HG02610 (cell line): Measurements from ENCODE around the gene IARS2.
"Not testable (repeated sequence)": the region's sequence is repeated elsewhere in the genome, so short reads cannot be mapped to it uniquely, and the experiment has no call there.

Experiments used
- ATAC-seq: cut with Tn5 transposase; IDR thresholded peaks from one replicate; pipeline ENCODE4 v1.9.1; 2021; ENCODE audit warnings: mild to moderate bottlenecking, moderate library complexity; ENCODE audit not compliant: unreplicated experiment

Gene IARS2

DNA sequence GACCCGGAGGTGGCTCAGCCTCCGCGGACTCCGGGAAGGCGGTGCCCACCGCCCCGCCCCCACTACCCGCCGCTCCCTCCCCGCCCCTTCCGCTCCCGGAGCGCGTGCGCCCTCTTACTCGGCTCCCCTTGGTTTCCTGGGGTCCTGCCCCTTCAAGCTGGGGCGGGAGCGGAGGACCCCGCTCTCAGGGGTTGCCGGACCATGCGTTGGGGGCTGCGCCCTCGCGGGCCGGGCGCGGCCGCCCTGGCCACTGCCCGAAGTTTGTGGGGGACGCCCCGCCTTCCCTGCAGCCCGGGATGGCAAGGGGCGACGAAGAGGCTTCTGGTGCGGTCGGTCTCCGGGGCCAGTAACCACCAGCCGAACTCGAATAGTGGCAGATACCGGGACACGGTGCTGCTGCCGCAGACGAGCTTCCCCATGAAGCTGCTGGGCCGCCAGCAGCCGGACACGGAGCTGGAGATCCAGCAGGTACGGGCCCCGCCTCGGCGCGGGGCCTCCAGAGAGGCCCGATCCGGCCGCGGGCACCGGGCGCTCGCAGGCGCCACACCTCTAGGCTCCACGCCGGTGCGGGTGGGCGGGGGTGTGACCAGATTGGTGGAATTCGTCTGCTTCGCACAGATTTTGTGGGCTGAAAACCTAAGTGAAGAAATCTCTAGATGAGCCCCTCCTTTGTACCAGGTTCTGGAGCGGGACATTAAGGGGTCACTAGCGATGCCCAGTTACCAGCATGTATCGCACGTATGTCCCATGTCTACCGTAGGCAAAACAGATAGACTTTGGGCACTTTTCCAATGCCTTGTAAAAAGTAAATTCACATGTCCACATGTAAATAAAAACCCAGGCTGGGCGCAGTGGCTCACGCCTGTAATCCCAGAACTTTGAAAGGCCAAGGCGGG, at the start of gene IARS2:
Gene IARS2 (plus strand): TSS at position 117 of the 896 bp plus-strand sequence. CDS start 85 bp downstream, at position 202.
- peak; percentile 77 for ATAC-seq

GRCh38 chr1:220044678-220045355, 49.1 kb upstream of the IARS2 start:
- no peak for ATAC-seq

DNA sequence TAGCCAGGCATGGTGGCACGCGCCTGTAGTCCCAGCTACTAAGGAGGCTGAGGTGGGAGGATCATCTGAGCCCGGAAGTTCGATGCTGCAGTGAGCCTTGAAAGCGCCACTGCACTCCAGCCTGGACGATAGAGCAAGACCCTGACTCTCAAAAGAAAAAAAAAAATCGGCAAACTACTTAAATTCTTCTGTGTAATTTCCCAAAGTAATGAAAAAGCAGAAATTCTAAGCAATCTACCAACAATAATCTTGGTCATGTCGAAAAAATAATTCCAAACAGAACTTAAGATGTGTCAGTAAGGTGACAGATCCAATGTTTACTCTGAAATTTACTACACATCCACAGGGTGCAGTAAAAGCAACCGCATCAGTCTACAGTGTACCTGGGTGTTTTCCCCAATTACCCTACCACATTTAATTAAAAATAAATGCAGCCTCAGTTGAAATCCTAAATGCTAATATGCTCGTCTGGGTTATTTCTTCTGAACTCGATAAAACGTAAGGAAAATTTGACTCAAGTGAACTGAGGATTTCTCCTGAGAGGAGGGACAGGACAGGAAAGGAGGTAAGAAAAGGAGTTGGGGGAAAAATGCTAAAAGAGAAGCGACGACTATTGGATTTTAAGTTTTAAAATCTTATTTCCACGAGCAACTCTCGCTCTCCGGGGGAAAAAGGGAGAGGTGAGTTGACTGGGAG, 48.4 kb upstream of the IARS2 start:
- no peak for ATAC-seq

DNA sequence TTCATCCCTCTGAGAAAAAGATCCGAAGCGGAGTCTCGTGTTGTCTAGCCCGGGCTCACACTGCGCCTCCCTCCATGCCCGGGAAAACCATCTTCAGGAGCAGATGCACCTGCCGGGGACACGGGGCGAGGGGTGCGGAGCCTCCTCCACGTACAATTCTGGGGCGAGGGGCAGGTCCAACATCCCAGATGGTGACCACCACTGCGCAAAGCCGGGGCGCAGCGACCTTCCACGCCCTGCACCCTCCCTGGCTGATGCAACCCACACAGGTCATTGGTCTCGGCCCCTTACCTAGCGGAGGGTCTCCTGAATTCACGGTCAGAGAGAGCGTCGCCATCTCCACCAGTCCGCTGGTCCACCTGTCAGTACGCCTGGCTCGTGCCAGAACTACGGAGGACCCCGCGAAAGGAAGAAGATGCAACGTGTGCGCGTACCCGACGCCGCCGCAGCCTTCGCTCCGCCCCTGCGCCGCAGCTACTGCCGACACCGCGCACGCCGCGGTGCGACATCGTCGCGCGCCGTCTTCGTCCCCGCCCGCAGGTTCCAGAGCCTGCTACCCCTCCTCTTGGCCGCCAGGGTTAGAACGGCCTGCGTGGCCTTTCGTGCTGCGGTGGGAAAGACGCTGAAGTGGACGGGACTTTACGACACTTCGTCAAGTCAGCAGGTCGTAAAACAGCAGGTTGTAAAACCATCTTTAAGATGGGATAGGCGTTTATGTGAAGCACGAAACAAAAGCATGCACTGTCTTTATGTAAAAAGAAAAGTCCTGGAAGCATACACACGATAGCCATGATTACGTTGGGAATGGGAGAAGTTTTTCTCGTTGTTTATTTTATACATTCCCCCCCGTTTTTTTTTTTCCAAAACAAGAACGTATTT, 47.6 kb upstream of the IARS2 start, which contains the start of gene EPRS1:
Gene EPRS1 (minus strand): TSS at position 454 of the 879 bp plus-strand sequence. CDS start 117 bp downstream, at position 337.
- ATAC-seq: peak; percentile 99

DNA sequence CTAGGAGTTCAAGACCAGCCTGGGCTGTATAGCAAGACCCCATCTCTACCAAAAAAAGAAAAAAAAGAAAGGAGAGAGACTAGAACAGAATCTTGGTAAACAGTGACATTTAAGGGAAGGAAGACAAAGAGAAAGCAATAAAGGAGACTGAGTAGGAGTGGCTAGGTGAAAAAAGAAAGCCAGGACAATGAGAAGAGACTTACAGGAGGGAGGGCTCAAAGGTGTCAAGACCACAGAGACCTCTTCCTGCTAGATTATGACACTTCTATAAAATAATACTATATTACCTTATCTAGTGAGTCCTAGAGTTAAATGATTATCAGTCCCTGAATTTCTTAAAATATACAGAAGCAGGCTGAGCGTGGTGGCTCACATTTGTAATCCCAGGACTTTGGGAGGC, 37.6 kb upstream of the IARS2 start:
- ATAC-seq: no peak

DNA sequence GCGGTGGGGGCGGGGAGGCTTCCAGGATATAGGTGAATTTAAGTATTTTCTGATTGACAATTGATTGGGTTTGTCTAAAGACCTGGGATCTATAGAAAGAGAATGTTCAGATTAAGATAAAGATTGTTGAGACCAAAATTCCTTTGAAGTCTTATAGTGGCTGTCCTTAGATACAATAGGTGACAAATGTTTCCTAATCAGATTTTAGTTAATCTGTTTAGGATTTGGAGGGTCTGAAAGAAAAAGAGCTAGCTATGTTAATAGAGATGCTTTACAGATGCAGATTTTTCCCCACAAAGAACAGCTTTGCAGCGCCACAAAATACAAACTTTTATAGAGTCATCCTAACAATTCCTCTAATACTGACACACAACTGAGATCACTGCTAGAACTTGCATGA, 33.1 kb upstream of the IARS2 start:
- ATAC-seq: no peak

GRCh38 chr1:220062629-220063028, 31.3 kb upstream of the IARS2 start:
- no peak for ATAC-seq

DNA sequence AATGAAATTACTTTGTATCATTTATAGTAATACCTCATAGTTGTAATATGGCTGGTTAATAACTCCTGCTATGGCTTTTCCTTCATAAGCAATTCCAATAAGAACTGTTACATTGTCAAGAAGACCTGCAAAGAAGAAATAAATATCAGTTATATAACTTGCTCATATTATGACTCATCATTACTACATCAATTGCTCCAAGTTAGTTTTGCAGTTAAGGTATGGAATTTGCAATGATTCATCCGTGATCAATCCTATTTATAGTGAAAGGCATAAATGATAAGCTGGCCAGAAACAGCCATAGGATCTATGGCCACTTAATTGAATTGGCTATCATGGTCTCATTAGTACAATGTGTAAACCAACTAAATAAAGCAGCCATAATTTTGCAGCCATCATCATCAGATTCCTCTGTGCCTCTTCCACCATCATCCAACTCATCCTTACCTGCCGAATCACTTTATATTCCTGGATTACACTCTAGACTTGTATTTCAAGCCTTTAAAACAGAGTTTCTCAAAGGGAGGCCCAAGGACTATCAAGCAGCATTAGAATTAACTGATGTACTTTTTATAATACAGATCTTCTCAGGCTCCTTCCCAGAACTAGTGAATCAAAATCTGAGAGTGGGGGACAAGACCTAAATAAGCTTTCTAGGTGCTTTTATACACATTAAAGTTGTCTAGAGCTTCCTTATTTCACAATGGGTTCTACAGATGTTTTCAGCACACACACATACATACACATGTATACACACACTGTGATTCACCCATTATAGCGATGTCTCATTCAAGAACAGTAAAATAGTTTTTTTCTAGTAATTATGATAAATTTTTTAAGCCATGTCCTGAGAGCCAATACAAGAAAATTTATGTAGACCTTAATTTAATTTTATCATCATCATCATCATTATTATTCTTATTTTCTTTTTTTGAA, 26.4 kb upstream of the IARS2 start:
- no peak for ATAC-seq

DNA sequence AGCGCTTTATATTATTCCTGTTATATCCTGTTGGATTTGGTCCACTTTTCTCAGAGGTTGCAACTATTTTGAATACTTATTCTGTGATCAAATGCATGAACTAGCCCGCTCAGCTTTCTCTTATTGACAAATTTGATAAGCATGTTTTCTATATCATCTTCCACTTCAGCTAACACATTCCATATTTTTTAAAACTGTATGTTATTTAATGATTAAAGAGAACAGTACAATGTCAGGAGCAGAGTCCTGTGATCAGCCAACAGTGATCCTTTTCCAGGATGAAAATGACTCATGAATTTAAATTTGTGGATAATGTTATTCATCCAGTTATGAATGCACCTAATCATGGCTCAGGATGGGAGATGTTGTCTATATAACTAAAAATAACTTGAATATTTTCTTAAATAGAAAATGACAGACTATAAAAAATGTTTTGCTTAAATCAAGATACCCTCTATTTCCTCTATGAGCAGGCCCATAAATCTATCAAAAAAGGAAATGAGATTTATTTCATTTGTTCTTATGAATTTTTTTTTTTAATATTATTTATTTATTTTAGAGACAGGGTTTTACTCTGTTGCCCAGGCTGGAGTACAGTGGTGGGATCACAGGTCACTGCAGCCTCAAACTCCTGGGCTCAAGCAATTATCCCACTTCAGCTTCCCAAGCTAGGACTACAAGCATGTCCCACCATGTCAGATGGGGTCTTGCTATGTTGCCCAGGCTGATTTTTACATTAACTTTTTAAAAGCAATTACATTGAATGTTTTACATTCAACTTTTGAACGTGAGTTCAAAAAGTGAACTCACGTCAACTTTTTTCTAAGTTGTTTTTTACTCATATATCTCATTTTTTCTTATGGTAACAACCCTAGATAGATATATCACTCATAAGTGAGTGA, 16.8 kb upstream of the IARS2 start:
- ATAC-seq: no peak

DNA sequence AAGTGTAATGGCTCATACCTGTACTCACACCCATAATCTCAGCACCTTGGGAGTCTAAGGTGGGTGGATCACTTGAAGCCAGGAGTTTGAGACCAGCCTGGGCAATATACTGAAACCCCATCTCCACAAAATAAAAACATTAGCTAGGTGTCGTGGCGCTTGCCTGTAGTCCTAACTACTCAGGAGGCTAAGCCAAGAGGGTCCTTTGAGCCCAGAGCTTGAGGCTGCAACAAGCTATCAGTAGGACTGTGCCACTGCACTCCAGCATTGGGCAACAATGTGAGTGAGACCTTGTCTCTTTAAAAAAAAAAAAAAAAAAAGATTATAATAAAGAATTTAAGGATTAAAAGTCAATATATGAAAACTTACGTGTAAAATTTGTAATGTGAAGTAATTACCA, 16.0 kb upstream of the IARS2 start:
- ATAC-seq: no peak

GRCh38 chr1:220084460-220084859, 9.5 kb upstream of the IARS2 start:
- ATAC-seq: no peak

DNA sequence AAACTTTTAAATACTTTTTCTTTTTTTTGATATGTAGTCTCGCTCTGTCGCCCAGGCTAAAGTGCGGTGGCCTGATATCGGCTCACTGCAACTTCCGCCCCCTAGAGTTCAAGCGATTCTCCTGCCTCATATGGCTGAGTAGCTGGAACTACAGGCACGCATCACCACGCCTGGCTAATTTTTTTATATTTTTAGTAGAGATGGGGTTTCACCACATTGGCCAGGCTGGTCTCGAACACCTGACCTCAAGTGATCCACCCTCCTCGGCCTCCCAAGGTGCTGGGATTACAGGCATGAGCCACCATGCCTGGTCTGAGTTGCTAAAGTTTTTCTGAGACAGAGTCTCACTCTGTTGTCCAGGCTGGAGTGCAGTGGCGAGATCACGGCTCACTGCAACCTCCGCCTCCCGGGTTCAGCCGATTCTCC, 7.7 kb upstream of the IARS2 start:
- peak; percentile 67 for ATAC-seq

DNA sequence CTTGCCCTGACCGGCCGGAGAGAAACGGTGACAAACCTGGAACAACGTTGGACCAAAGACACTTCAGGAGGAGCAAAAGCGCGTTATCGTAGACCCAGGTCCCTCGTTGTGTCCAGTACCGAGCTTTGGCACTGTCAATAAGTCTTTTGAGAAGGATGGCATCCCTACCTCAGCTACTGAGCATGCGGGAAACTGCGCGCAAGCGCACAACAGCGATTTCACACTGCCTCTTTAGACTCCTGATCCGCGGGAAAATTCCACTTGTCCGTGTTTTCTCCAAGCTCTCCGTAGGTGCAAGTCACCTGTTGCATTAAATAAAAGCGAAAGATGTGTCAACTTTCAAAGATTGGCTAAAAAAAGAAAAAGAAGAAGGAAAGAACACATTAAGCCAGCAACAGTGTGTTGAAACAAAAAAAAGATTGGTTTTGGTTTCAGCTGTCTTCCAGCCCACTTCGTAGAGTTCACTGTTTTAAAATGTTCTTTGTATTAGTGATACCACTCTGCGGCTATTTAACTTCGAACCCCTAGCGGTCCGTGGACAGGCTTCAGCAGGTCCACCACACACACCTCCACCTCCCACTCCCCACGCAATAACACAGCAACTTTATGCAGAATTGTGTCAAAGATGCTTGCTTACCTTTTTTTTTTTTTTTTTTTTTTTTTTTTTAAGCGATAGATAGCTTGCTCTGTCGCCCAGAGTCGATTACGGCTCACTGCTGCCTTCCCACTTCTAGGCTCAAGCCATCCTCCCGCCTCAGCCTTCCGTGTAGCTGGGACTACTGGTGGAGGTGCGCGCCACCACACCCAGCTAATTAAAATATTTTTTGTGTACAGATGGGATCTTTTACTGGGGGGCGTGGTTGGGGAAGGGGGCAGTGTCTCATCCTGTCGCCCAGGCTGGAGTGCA, 4.0 kb upstream of the IARS2 start, which contains the start of gene BPNT1:
Gene BPNT1 (minus strand): TSS at position 139 of the 907 bp plus-strand sequence. CDS start 9,942 bp downstream, outside the sequence.
- ATAC-seq: peak; percentile 55

DNA sequence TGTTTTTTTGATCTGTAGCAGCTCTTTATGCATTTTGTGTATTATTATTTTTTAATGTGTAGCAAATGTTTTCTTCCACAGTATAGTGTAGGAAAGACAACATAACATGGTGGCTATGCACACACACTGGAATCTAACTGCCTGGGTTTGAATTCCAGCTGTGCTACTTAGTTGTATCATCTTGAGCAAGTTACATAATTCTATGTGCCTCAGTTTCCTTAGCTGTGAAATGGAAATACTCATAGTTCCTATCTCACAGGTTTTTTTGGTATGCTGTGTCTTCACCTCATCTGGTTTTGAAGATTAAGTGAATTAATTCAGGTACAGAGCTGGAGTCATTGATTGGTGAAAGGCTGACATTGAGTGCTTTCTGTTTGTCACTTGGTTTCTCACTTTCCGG, 1.2 kb upstream of the IARS2 start:
- no peak for ATAC-seq

- peak; percentile 1 for ATAC-seq
These were observed 444 bp upstream of the IARS2 start for GRCh38 chr1:220093361-220094015.

GRCh38 chr1:220099826-220100225, 5.9 kb downstream of the IARS2 start:
- ATAC-seq: no peak

DNA sequence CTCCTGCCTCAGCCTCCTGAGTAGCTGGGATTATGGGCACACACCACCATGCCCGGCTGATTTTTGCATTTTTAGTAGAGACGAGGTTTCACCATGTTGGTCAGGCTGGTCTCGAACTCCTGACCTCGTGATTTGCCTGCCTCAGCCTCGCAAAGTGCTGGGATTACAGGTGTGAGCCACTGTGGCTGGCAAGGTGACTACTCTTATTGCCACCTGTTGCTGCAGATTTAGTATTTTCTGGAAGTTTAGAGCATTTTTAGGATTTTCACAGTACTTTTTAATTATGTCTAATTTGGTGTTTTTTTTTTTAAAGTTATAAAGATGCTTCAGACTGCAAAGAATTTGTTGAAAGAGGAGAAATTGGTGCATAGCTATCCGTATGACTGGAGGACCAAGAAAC, 16.5 kb downstream of the IARS2 start:
- not testable (repeated sequence) for ATAC-seq
